HG02623 (cell line): ENCODE data around the gene ATP8B3.

Source experiments
- ATAC-seq: cut with Tn5 transposase; IDR thresholded peaks from one replicate; pipeline ENCODE4 v1.9.1; 2021; ENCODE audit warnings: moderate library complexity; ENCODE audit not compliant: unreplicated experiment

The ATP8B3 gene

DNA sequence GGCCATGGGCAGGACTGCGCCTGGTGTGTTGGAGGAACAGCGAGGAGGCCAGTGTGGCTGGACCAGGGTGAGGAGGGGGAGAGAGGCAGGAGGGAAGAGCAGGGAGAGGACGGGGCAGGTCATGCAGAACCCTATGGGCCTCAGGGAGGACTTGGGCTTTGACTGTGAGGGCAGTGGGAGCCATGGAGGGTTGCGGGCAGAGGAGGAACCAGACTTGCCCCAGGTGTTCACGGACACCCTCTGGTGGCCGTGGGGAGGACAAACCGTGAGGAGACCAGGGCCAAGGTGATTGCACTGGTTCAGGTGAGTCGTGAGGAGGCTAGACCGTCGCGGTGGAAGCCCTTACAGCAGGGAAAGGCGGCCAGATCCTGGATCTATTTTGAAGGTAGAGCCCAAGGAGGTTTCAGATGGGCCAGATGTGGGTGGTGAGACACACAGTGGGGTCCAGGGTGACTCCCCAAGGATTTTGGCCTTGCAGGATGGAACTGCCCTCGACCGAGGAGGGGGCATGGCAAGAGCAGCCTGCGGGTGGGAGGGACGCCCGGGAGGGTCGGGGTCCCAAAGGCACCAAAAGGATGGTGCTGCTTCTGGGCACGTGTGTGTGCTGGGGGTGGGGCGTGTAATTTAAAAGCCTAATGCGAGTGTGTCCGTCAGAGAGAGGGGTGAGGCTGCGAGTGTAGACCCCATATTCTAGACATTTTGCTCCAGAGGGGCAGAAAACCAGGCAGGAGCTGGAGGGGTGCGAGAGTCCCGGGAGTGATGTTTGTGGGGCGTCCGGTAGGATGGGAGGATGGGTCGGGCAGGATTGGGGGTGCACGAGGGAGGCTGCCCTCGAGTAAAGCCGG is 39.0 kb upstream of the ATP8B3 start:
- no peak for ATAC-seq

DNA sequence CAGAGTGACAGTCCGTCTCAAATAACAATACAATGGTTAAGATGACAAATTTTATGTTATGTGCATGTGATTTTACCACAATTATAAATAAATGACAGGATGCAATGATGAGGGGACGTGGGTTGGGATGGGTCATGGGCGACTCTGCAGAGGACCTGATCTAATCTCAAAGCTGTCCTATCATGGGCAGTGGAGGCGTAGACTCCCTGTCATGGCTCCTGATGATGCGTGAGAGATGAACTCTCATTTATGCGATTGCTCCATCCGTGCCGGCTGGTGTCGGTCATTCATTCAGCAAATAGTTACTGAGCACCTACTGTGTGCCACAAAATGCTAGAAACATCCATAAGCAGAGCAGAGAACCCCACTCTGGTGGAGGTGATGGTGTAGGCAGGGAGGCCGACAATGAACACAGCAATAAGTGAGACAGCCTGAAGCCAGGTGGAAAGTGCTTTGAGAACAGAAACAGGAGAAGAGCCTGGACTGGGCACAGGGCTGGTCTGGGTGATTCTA is 37.9 kb upstream of the ATP8B3 start:
- ATAC-seq: no peak

DNA sequence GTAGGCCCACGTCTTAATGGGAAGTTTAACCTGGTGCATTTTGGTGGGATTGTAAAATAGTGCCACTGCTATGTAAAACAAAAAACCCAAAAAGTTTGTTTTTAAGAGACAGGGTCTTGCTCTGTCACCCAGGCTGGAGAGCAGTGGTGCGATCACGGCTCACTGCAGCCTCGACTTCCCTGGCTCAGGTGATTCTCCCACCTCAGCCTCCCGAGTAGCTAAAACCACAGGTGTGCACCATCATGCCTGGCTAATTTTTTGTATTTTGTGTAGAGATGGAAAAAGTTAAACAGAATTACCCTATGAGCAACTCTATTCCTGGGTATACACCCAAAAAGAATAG is 37.0 kb upstream of the ATP8B3 start:
- ATAC-seq: no peak

DNA sequence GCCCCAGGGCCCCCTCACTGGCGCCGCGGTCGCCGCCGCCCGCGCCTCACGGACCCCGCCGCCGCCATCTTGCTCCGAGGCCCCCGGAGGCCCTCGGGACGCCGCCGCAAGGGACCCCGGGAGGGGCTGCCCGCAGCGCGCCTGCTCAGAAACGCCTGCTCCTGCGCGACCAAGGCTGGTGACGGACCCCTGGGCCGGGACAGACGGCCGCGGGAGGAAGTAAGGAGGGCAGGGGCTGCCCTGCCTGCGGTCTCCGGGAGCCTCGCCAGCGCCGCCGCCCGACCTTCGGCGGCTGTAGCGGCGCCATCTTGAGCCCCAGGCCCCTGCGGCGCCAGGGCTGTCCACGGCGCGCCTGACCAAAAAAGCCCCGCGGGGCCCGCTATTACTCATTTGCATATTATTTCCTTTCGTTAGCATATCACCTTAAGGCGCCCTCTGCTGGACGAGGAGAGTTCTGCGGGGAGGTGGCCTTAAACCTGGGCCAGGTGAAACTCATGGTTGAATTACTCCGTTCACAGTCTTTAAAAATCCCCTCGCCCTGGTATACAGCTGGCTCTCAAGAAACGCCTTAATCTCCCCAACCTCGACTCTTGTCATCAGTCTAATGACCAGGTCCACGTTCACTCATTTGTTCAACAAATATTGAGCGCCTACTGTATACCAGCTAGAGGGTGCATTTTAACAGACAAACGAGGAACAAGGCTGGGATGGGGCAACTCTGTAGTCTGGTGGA is 36.5 kb upstream of the ATP8B3 start, which contains the start of gene REXO1:
Gene REXO1 (minus strand): TSS at position 85 of the 733 bp plus-strand sequence. CDS start 125 bp downstream, outside the sequence.
- ATAC-seq: peak; percentile 60

- peak; percentile 18 for ATAC-seq
Measured at GRCh38 chr19:1847684-1848398, 35.8 kb upstream of the ATP8B3 start.

DNA sequence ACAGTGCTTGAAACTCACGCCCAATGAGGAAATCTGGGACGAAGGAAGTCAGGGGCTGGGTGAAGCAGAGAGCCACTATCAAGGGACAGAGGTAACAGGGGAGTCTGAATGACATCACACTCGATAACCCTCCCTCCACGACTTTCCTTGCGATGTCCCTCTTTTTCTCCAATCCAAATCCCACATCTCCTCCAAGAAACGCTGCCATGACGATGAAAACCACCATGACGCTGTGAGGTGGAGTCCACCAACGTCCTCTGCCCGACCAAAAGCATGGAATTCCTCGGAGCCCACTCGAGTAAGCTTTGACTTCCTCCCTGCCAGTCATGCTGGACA is 35.2 kb upstream of the ATP8B3 start:
- no peak for ATAC-seq

GRCh38 chr19:1846517-1847204 is 34.6 kb upstream of the ATP8B3 start:
- no peak for ATAC-seq

GRCh38 chr19:1845642-1846041 is 33.6 kb upstream of the ATP8B3 start:
- no peak for ATAC-seq

DNA sequence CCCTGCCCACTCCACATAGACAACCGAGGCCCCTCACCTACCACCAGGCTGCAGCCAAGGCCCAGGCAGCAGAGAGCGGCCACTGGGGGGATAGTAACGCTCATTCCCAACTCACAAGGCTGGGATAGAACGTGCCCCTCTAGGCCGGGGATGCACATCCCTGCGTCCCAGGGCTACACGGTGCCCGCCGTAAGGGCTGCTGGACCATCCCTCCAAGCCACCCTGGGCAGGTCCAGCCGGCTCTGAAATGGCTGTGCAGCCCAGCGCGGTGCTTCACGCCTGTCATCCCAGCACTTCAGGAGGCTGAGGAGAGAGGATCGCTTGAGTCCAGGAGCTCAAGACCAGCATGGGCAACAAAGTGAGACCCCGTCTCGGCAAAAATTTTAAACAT is 33.0 kb upstream of the ATP8B3 start:
- no peak for ATAC-seq

GRCh38 chr19:1844513-1845124 is 32.5 kb upstream of the ATP8B3 start:
- no peak for ATAC-seq

GRCh38 chr19:1843646-1844394 is 31.7 kb upstream of the ATP8B3 start:
- ATAC-seq: no peak

DNA sequence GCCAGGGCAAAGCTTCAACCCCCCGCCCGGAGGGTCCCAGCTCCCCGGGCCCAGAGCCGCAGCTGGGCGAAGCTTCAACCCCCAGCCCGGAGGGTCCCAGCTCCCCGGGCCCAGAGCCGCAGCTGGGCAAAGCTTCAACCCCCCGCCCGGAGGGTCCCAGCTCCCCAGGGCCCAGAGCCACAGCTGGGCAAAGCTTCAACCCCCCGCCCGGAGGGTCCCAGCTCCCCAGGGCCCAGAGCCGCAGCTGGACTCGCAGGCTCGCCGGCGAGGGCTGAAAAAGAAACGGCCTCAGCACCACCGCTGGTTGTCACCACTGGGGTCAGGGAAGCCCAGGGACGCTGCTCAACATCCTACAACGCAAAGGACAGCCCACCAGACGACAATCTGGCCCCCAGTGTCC is 31.0 kb upstream of the ATP8B3 start:
- ATAC-seq: no peak

- no peak for ATAC-seq
Measured at GRCh38 chr19:1841209-1841924, 29.3 kb upstream of the ATP8B3 start.

- no peak for ATAC-seq
Measured at GRCh38 chr19:1840541-1841115, 28.6 kb upstream of the ATP8B3 start.

- no peak for ATAC-seq
Measured at GRCh38 chr19:1839658-1840540, 27.8 kb upstream of the ATP8B3 start.

GRCh38 chr19:1837625-1838105 is 25.6 kb upstream of the ATP8B3 start:
- ATAC-seq: no peak

DNA sequence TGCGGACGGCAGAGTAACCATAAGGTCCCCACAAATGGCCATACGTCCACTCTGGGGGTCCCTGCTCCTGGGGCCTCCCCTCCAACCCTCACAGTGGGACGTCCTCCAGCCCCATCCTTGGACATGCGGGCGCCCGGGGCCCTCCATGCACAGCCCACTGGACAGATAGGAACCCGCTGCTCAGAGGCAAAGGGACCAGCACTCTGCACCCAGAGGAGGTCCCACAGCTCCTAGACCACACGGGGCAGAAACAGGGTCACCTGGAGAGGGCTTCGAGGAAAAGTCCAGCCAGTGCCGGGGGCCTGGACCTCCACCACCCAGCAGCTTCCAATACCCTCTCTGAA is 25.1 kb upstream of the ATP8B3 start:
- no peak for ATAC-seq
